Neural progenitor cell (in vitro differentiated cells): ENCODE data around the gene LRRC38. TPM values are rescaled to one million over a fixed set of nuclear protein-coding genes. Genes with fewer than 3 reads are reported as not detected.

ENCODE experiments used
- DNase-seq: peaks from one replicate; pipeline ENCODE4 v3.0.0-alpha.2; 2016; ENCODE audit warnings: low spot score
- H2AFZ ChIP-seq: fragments of 200-600 bp; sonication (generic); replicated peaks from 2 replicates; pipeline ENCODE4 v1.6.1; 2016; ENCODE audit warnings: antibody characterized with exemption
- H3F3A ChIP-seq: fragments of 200-600 bp; sonication (generic); 2 replicates; pipeline ENCODE4 v1.6.1; 2016; ENCODE audit warnings: antibody characterized with exemption, low read depth
- H3K27ac ChIP-seq: fragments of 200-600 bp; sonication (generic); 2 replicates; pipeline ENCODE4 v1.5.1; 2016; ENCODE audit warnings: mild to moderate bottlenecking
- H3K27me3 ChIP-seq: fragments of 200-600 bp; sonication (generic); 2 replicates; pipeline ENCODE4 v1.6.1; 2016; ENCODE audit warnings: mild to moderate bottlenecking, moderate library complexity
- H3K36me3 ChIP-seq: fragments of 200-600 bp; sonication (generic); 2 replicates; pipeline ENCODE4 v1.5.1; 2016
- H3K4me1 ChIP-seq: fragments of 200-600 bp; sonication (generic); 2 replicates; pipeline ENCODE4 v1.6.1; 2016; ENCODE audit warnings: mixed run types
- H3K4me2 ChIP-seq: fragments of 200-600 bp; sonication (generic); 2 replicates; pipeline ENCODE4 v1.6.1; 2016
- H3K4me3 ChIP-seq: fragments of 200-600 bp; sonication (generic); 2 replicates; pipeline ENCODE4 v1.5.1; 2016
- H3K79me2 ChIP-seq: fragments of 200-600 bp; sonication (generic); 2 replicates; pipeline ENCODE4 v1.6.1; 2016; ENCODE audit warnings: low read depth
- H3K9ac ChIP-seq: fragments of 200-600 bp; sonication (generic); 2 replicates; pipeline ENCODE4 v1.6.1; 2016
- H3K9me3 ChIP-seq: fragments of 200-600 bp; sonication (generic); 2 replicates; pipeline ENCODE4 v1.5.1; 2016; ENCODE audit warnings: low read depth
- H4K20me1 ChIP-seq: fragments of 200-600 bp; sonication (generic); 2 replicates; pipeline ENCODE4 v1.6.1; 2016; ENCODE audit warnings: low read depth
- H3K27ac Mint-ChIP-seq: 3 replicates; pipeline ENCODE4 v1.8.0; 2021; ENCODE audit warnings: mixed read lengths
- H3K27me3 Mint-ChIP-seq: 2 replicates; pipeline ENCODE4 v1.8.0; 2022; ENCODE audit warnings: low read depth, mild to moderate bottlenecking, inconsistent platforms, moderate library complexity, mixed read lengths; ENCODE audit not compliant: insufficient read depth
- H3K36me3 Mint-ChIP-seq: 3 replicates; pipeline ENCODE4 v1.8.0; 2021; ENCODE audit warnings: mixed read lengths
- H3K4me1 Mint-ChIP-seq: 3 replicates; pipeline ENCODE4 v1.8.0; 2021; ENCODE audit warnings: mixed read lengths
- H3K4me3 Mint-ChIP-seq: 3 replicates; pipeline ENCODE4 v1.8.0; 2021; ENCODE audit warnings: mild to moderate bottlenecking, moderate library complexity, mixed read lengths
- H3K9me3 Mint-ChIP-seq: 3 replicates; pipeline ENCODE4 v1.8.0; 2020; ENCODE audit warnings: mixed read lengths
- CTCF ChIP-seq: fragments of 200-600 bp; sonication (generic); IDR thresholded peaks from 2 replicates; pipeline ENCODE4 v1.5.1; 2017; ENCODE audit warnings: antibody characterized with exemption, mild to moderate bottlenecking
- EZH2 ChIP-seq: fragments of 200-600 bp; sonication (generic); IDR thresholded peaks from 2 replicates; pipeline ENCODE4 v1.6.1; 2017; ENCODE audit warnings: antibody characterized with exemption, mild to moderate bottlenecking, moderate library complexity
- EZH2phosphoT487 ChIP-seq: fragments of 200-600 bp; sonication (generic); IDR thresholded peaks from 2 replicates; pipeline ENCODE4 v1.6.1; 2017; ENCODE audit warnings: antibody characterized with exemption
- total RNA-seq: library from RNA; depleted of rRNA; stranded (reverse); fragments of >200 nt; gene quantifications from 2 replicates; pipeline ENCODE4 v1.2.3, GENCODE V29; 2015; ENCODE audit warnings: low replicate concordance

Gene LRRC38
- total RNA-seq, 1 donor from 2014 or later = not detected

DNA sequence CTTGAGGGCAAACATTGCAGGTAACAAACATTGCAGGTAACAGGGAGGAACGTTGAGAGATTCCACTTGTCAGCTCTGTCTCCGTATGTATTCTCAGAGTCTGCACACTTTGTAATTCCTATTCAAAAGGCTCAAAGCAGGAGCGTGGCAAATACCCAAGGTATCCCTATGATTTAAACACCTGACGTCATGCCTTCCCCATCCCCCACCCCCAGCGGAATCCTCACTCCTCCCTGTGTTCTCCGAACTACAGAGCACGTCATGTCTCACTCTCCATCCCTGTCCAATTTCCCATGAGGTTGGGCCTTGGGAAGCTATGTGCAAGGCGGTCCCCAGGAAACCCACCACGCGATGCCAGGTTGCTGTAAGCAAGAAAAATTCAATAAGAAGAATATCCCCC lies 2.8 kb upstream of the LRRC38 start:
- Mint-ChIP-seq H3K4me1 (peaks cover 7% of the 10 kb centered on the region), H3K9me3 (peaks cover 3% of the 10 kb centered on the region), H3K27me3 (peaks cover 56% of the 10 kb centered on the region), H3K4me3 (peak overlapping the region; percentile 21), H3K36me3 (no peaks in the 10 kb centered on the region), H3K27ac (no peak overlapping the region)
- Histone ChIP-seq H2AFZ (no peak overlapping the region), H3K4me2 (no peak overlapping the region), H3K79me2 (no peaks in the 10 kb centered on the region), H3F3A (no peaks in the 10 kb centered on the region), H3K27me3 (peaks cover 78% of the 10 kb centered on the region), H4K20me1 (peaks cover 17% of the 10 kb centered on the region), H3K9me3 (no peaks in the 10 kb centered on the region), H3K4me1 (peaks cover 9% of the 10 kb centered on the region), H3K36me3 (no peaks in the 10 kb centered on the region), H3K27ac (no peak overlapping the region), H3K9ac (no peak overlapping the region), H3K4me3 (no peak overlapping the region)
- TF ChIP-seq EZH2phosphoT487 (no peak), EZH2 (no peak), CTCF (no peak)
- no peak for DNase-seq

DNA sequence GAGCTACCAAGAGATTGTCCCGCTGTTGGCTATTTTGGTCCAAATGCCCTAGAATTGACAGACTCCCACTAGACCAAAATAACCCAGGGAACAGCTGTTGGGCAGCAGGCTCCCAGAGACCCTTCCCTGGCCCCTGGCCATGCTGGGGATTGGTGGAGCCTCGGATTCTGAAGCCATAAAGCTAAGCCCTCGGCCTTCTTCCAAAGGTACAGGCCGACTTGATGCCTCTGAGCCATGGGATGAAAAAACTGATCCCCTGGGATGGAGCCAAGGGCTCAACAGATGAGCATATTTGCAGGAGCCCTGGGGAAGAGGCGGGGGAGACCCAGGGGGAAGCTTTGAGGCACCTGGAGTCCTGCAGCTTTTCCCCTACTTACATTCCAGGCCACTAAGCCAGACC lies 1.0 kb upstream of the LRRC38 start:
- H3K27ac ChIP-seq = no peak overlapping the region
- no peak overlapping the region for H3K9ac ChIP-seq
- H3K36me3 ChIP-seq = no peaks in the 10 kb centered on the region
- peaks cover 9% of the 10 kb centered on the region for H3K4me1 ChIP-seq
- no peak overlapping the region for H3K4me2 ChIP-seq
- no peak overlapping the region for H3K27ac Mint-ChIP-seq
- H3K79me2 ChIP-seq = no peaks in the 10 kb centered on the region
- TF ChIP-seq EZH2 (no peak), CTCF (no peak), EZH2phosphoT487 (no peak)
- H3K4me3 Mint-ChIP-seq = peak overlapping the region; percentile 41
- H3K36me3 Mint-ChIP-seq = no peaks in the 10 kb centered on the region
- peaks cover 7% of the 10 kb centered on the region for H3K4me1 Mint-ChIP-seq
- peaks cover 3% of the 10 kb centered on the region for H3K9me3 Mint-ChIP-seq
- H4K20me1 ChIP-seq = peaks cover 17% of the 10 kb centered on the region
- no peaks in the 10 kb centered on the region for H3F3A ChIP-seq
- peaks cover 69% of the 10 kb centered on the region for H3K27me3 Mint-ChIP-seq
- no peak for DNase-seq
- H3K27me3 ChIP-seq = peaks cover 95% of the 10 kb centered on the region
- H3K4me3 ChIP-seq = no peak overlapping the region
- no peak overlapping the region for H2AFZ ChIP-seq
- H3K9me3 ChIP-seq = no peaks in the 10 kb centered on the region

- peaks cover 17% of the 10 kb centered on the region for H4K20me1 ChIP-seq
- H3K4me3 ChIP-seq = peak overlapping the region; percentile 40
- Mint-ChIP-seq H3K27me3 (peaks cover 73% of the 10 kb centered on the region), H3K4me3 (peak overlapping the region; percentile 77), H3K4me1 (peaks cover 7% of the 10 kb centered on the region), H3K27ac (no peak overlapping the region), H3K9me3 (no peaks in the 10 kb centered on the region), H3K36me3 (no peaks in the 10 kb centered on the region)
- H3K9ac ChIP-seq = no peak overlapping the region
- no peaks in the 10 kb centered on the region for H3F3A ChIP-seq
- peaks cover 9% of the 10 kb centered on the region for H3K4me1 ChIP-seq
- H2AFZ ChIP-seq = peak overlapping the region; percentile 79
- H3K79me2 ChIP-seq = no peaks in the 10 kb centered on the region
- H3K27me3 ChIP-seq = peaks cover 100% of the 10 kb centered on the region
- no peak overlapping the region for H3K27ac ChIP-seq
- peak overlapping the region; percentile 77 for H3K4me2 ChIP-seq
- no peaks in the 10 kb centered on the region for H3K36me3 ChIP-seq
- H3K9me3 ChIP-seq = no peaks in the 10 kb centered on the region
- TF ChIP-seq EZH2phosphoT487 (peak; percentile 93), CTCF (no peak), EZH2 (peak; percentile 94)
- DNase-seq = peak; percentile 51
These were observed 524 bp downstream of the LRRC38 start for GRCh38 chr1:13513063-13513894.
